Upper lobe of right lung (tissue), 1 donor: ENCODE measurements around the gene BEX3. TPM values are rescaled to one million over a fixed set of nuclear protein-coding genes. Genes with fewer than 3 reads are reported as not detected.
"Not testable (repeated sequence)": the region's sequence is repeated elsewhere in the genome, so short reads cannot be mapped to it uniquely, and the experiment has no call there.

Experiments
- ATAC-seq: fragments of 200-7000 bp; cut with Tn5 transposase; one replicate; pipeline ENCODE4 v1.9.1; 2020; ENCODE audit warnings: mild to moderate bottlenecking, moderate library complexity
- DNase-seq: peaks from one replicate; pipeline ENCODE4 v3.0.0-alpha.2; 2020
- H3K27ac ChIP-seq: fragments of 200-600 bp; one replicate; pipeline ENCODE4 v1.8.0; 2022
- H3K27me3 ChIP-seq: fragments of 200-600 bp; one replicate; pipeline ENCODE4 v1.8.0; 2022; ENCODE audit warnings: mild to moderate bottlenecking
- H3K36me3 ChIP-seq: fragments of 200-600 bp; one replicate; pipeline ENCODE4 v1.8.0; 2022
- H3K4me1 ChIP-seq: fragments of 200-600 bp; one replicate; pipeline ENCODE4 v1.8.0; 2022
- H3K4me3 ChIP-seq: fragments of 200-600 bp; one replicate; pipeline ENCODE4 v1.8.0; 2022; ENCODE audit warnings: mild to moderate bottlenecking
- H3K9me3 ChIP-seq: fragments of 200-600 bp; one replicate; pipeline ENCODE4 v1.8.0; 2022
- intact Hi-C: fragments of 100-400 bp; cut with DNase I; formaldehyde crosslinking; loops from one replicate; pipeline ENCODE4 v1.11.0; 2022
- total RNA-seq: library from RNA; stranded (reverse); fragmentation: NEBNext Ultra II Directional; extraction: Animal tissue kit (Norgen Biotek cat#: 25700); gene quantifications from one replicate; pipeline ENCODE4 v1.2.1, GENCODE V29; 2021
- TF ChIP-seq, protein P1 (sequence below): fragments of 200-600 bp; IDR thresholded peaks from one replicate; pipeline ENCODE4 v1.8.0; 2022; ENCODE audit warnings: antibody characterized with exemption
- donor health status: DM: no; HTN: yes; CAD: no; lungs with severe emphysema.

BEX3 gene
- total RNA-seq, 1 donor from 2014 or later = 124 TPM

GRCh38 chrX:103384672-103385071 lies 8.3 kb downstream of the BEX3 start:
- Histone ChIP-seq H3K4me1 (no peaks in the 10 kb centered on the region), H3K27ac (peak overlapping the region; percentile 24), H3K4me3 (no peak overlapping the region), H3K27me3 (no peaks in the 10 kb centered on the region), H3K36me3 (no peaks in the 10 kb centered on the region), H3K9me3 (no peaks in the 10 kb centered on the region)
- DNase-seq = no peak
- peak; percentile 66 for ATAC-seq
- TF ChIP-seq, protein P1, sequence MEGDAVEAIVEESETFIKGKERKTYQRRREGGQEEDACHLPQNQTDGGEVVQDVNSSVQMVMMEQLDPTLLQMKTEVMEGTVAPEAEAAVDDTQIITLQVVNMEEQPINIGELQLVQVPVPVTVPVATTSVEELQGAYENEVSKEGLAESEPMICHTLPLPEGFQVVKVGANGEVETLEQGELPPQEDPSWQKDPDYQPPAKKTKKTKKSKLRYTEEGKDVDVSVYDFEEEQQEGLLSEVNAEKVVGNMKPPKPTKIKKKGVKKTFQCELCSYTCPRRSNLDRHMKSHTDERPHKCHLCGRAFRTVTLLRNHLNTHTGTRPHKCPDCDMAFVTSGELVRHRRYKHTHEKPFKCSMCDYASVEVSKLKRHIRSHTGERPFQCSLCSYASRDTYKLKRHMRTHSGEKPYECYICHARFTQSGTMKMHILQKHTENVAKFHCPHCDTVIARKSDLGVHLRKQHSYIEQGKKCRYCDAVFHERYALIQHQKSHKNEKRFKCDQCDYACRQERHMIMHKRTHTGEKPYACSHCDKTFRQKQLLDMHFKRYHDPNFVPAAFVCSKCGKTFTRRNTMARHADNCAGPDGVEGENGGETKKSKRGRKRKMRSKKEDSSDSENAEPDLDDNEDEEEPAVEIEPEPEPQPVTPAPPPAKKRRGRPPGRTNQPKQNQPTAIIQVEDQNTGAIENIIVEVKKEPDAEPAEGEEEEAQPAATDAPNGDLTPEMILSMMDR = no peak
- intact Hi-C loops = no loop called here

- H3K4me3 ChIP-seq, DNase-seq, H3K27me3 ChIP-seq, H3K36me3 ChIP-seq, intact Hi-C loops, H3K4me1 ChIP-seq, H3K9me3 ChIP-seq: not testable (repeated sequence)
- H3K27ac ChIP-seq = peak overlapping the region; percentile 24
- ATAC-seq = peak; percentile 26
Measured at GRCh38 chrX:103385283-103385830, 9.0 kb downstream of the BEX3 start.

GRCh38 chrX:103386332-103386731 lies 10.0 kb downstream of the BEX3 start:
- H3K9me3 ChIP-seq = no peaks in the 10 kb centered on the region
- H3K27me3 ChIP-seq = no peaks in the 10 kb centered on the region
- H3K36me3 ChIP-seq = no peaks in the 10 kb centered on the region
- intact Hi-C loops = no loop called here
- ATAC-seq (no peak), DNase-seq (no peak)
- TF ChIP-seq, protein P1 = no peak
- H3K27ac ChIP-seq = no peak overlapping the region
- no peaks in the 10 kb centered on the region for H3K4me1 ChIP-seq
- no peak overlapping the region for H3K4me3 ChIP-seq

- Histone ChIP-seq H3K4me3 (no peak overlapping the region), H3K9me3 (no peaks in the 10 kb centered on the region), H3K27ac (no peak overlapping the region), H3K4me1 (no peaks in the 10 kb centered on the region), H3K36me3 (no peaks in the 10 kb centered on the region), H3K27me3 (no peaks in the 10 kb centered on the region)
- ATAC-seq = no peak
- TF ChIP-seq, protein P1 = no peak
- intact Hi-C loops = no loop called here
- no peak for DNase-seq
Measured at GRCh38 chrX:103393487-103393886, 17.1 kb downstream of the BEX3 start.

GRCh38 chrX:103396186-103396585 lies 19.8 kb downstream of the BEX3 start:
- Histone ChIP-seq H3K27me3 (no peaks in the 10 kb centered on the region), H3K4me3 (no peak overlapping the region), H3K27ac (no peak overlapping the region), H3K36me3 (no peaks in the 10 kb centered on the region), H3K4me1 (no peaks in the 10 kb centered on the region), H3K9me3 (no peaks in the 10 kb centered on the region)
- ATAC-seq = no peak
- TF ChIP-seq, protein P1 = no peak
- intact Hi-C loops = no loop called here
- no peak for DNase-seq

DNA sequence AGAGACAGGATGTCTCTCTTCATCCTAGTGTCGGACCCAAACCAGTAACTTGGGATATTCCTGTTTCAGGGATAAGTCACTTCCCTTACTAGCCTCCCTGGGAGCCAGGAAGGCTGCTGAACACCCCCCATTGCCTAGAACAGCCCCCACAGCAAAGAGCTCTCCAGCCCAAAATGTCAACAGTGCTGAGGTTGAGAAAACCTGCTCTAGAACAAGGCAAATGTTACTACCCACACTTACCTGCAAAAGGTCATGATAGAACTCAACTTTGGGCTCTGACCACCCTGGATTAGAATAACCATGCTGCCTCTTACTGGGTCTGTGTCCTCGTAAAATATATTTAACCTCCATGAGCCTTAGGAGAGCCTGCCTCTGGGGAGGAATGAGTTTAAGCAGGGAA lies 20.3 kb downstream of the BEX3 start:
- TF ChIP-seq, protein P1 = no peak
- DNase-seq = no peak
- H3K27me3 ChIP-seq = no peaks in the 10 kb centered on the region
- H3K4me3 ChIP-seq = no peak overlapping the region
- intact Hi-C loops = no loop called here
- H3K27ac ChIP-seq = no peak overlapping the region
- H3K9me3 ChIP-seq = no peaks in the 10 kb centered on the region
- no peaks in the 10 kb centered on the region for H3K36me3 ChIP-seq
- no peak for ATAC-seq
- H3K4me1 ChIP-seq = no peaks in the 10 kb centered on the region
